Calu3 (cell line): ENCODE data around the gene MADCAM1. TPM values are rescaled to one million over a fixed set of nuclear protein-coding genes. Genes with fewer than 3 reads are reported as not detected.
"Not testable (repeated sequence)": the region's sequence is repeated elsewhere in the genome, so short reads cannot be mapped to it uniquely, and the experiment has no call there.

Experiments
- BruUV-seq: library from RNA; stranded (reverse); fragments of 400-500 nt; replicated peaks from 2 replicates; lab custom pipeline; 2021; lab: Mats Ljungman, UMichigan
- CTCF ChIA-PET: fragments of 300-600 bp; sonication (Branson Sonifier 250); formaldehyde crosslinking; loops from one replicate; lab custom pipeline; 2022; ENCODE audit warnings: antibody characterized with exemption; lab: Charles Lee
- DNase-seq: peaks from one replicate; pipeline ENCODE4 v3.0.0; 2022
- H3K27ac Mint-ChIP-seq: one replicate; pipeline ENCODE4 v1.8.0; 2022; ENCODE audit warnings: mixed read lengths; ENCODE audit not compliant: unreplicated experiment
- H3K27me3 Mint-ChIP-seq: one replicate; pipeline ENCODE4 v1.8.0; 2022; ENCODE audit warnings: mixed read lengths; ENCODE audit not compliant: unreplicated experiment
- H3K36me3 Mint-ChIP-seq: one replicate; pipeline ENCODE4 v1.8.0; 2022; ENCODE audit warnings: mild to moderate bottlenecking, moderate library complexity, mixed read lengths; ENCODE audit not compliant: insufficient read depth, unreplicated experiment
- H3K4me1 Mint-ChIP-seq: one replicate; pipeline ENCODE4 v1.8.0; 2022; ENCODE audit warnings: mild to moderate bottlenecking, low read depth, mixed read lengths; ENCODE audit not compliant: unreplicated experiment
- H3K4me3 Mint-ChIP-seq: one replicate; pipeline ENCODE4 v1.8.0; 2022; ENCODE audit warnings: mild to moderate bottlenecking, low read depth, moderate library complexity, mixed read lengths; ENCODE audit not compliant: unreplicated experiment
- H3K9me3 Mint-ChIP-seq: one replicate; pipeline ENCODE4 v1.8.0; 2022; ENCODE audit warnings: low read depth, mixed read lengths; ENCODE audit not compliant: unreplicated experiment
- intact Hi-C: fragments of 100-400 bp; cut with micrococcal nuclease; formaldehyde crosslinking; loops from one replicate; pipeline ENCODE4 v1.10.0; 2022; ENCODE audit not compliant: unreplicated experiment
- total RNA-seq: library from RNA; stranded (reverse); gene quantifications from 2 replicates; pipeline ENCODE4 v1.2.3, GENCODE V29; 2022
- TF ChIP-seq, protein P1 (sequence below): fragments of 200-600 bp; IDR thresholded peaks from one replicate; pipeline ENCODE4 v1.8.0; 2022; ENCODE audit warnings: antibody characterized with exemption; ENCODE audit not compliant: unreplicated experiment

The MADCAM1 gene
- total RNA-seq, 1 experiment from 2014 or later, result 0.47 TPM

DNA sequence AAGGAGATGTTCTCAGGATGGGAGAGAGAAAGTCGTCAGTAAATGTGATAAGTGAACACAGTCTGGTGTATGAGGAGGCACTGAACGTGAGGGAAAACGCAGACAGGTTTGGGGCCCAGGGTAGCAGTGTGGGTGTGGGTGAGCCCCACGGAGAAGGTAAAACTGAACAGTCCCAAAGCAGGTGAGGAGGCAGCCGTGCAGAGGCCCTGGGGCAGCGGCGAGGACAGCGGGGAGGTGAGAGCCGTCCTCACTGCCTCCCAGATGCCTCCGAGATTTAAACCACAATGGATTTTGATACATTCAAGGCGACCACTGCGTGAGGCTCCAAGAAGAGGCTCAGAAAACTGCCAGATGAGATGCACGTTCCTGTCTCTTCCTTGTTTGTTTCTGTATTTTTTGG is 20.9 kb upstream of the MADCAM1 start:
- CTCF ChIA-PET, result no interaction called here
- no peak overlapping the region for H3K4me3 Mint-ChIP-seq
- TF ChIP-seq, protein P1, sequence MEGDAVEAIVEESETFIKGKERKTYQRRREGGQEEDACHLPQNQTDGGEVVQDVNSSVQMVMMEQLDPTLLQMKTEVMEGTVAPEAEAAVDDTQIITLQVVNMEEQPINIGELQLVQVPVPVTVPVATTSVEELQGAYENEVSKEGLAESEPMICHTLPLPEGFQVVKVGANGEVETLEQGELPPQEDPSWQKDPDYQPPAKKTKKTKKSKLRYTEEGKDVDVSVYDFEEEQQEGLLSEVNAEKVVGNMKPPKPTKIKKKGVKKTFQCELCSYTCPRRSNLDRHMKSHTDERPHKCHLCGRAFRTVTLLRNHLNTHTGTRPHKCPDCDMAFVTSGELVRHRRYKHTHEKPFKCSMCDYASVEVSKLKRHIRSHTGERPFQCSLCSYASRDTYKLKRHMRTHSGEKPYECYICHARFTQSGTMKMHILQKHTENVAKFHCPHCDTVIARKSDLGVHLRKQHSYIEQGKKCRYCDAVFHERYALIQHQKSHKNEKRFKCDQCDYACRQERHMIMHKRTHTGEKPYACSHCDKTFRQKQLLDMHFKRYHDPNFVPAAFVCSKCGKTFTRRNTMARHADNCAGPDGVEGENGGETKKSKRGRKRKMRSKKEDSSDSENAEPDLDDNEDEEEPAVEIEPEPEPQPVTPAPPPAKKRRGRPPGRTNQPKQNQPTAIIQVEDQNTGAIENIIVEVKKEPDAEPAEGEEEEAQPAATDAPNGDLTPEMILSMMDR, result no peak
- no TSS peak for BruUV-seq
- peak overlapping the region; percentile 27 for H3K27ac Mint-ChIP-seq
- intact Hi-C loops, result no loop called here
- no peaks in the 10 kb centered on the region for H3K4me1 Mint-ChIP-seq
- DNase-seq, result no peak
- H3K27me3 Mint-ChIP-seq, result peaks cover 22% of the 10 kb centered on the region
- no peaks in the 10 kb centered on the region for H3K36me3 Mint-ChIP-seq
- peaks cover 3% of the 10 kb centered on the region for H3K9me3 Mint-ChIP-seq

DNA sequence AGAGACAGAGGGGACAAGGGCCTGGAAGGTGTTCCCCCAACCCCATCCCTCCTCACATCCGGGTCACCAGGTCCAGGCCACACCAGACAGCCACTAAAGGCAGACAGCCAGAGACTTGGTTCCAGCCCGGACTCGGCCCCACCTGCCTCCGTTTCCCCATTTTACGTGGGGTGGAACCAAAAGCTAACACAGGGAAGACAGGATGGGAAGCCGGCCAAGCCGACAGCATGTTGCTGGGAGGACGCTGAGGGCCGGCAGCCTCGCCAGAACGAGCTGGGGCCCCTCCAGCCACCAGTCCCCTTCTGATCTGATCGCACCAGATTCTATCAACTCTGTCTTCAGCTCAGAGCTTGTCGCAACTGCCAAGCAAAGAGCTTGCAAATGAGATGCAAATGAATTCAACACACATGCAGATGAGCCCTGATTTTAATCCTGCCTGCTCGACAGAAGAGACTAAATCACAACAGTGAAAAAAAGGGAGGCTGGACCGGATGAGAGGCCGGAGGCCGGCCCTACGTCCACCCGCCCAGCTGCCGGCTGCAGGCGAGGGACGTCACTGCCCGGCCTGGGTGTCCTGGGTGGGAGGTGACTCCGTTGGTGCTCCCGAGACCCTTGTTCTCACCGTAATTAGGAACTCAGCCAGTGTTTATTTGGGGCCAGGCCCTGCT is 17.9 kb upstream of the MADCAM1 start:
- Mint-ChIP-seq H3K9me3 (peaks cover 14% of the 10 kb centered on the region), H3K4me3 (no peak overlapping the region), H3K27me3 (peaks cover 38% of the 10 kb centered on the region), H3K36me3 (peaks cover 5% of the 10 kb centered on the region), H3K27ac (no peak overlapping the region), H3K4me1 (peaks cover 7% of the 10 kb centered on the region)
- no TSS peak for BruUV-seq
- intact Hi-C loops, result no loop called here
- DNase-seq, result no peak
- CTCF ChIA-PET, result no interaction called here
- TF ChIP-seq, protein P1, result no peak

DNA sequence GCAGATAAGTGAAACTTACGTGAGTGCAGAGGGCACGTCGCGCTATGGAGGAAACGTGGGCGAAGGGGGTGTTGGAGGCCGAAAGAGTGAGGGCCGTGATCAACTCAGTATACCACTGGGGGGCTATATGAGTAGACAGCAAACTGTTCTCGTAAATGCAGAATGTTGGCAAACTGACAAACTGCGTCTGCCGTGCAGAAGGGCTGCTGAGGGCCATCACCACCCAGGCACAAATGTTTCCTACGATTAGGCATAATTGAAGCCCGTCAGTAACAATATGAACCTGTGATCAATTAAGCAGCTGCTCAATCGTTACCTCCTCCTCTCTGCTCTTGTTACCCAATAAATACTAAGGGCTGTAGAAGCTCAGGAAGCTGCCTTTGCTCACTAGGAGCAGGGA is 17.3 kb upstream of the MADCAM1 start:
- BruUV-seq, result no TSS peak
- Mint-ChIP-seq H3K4me1 (peaks cover 7% of the 10 kb centered on the region), H3K27ac (no peak overlapping the region), H3K36me3 (peaks cover 5% of the 10 kb centered on the region), H3K9me3 (peaks cover 14% of the 10 kb centered on the region), H3K4me3 (no peak overlapping the region), H3K27me3 (peaks cover 44% of the 10 kb centered on the region)
- TF ChIP-seq, protein P1, result no peak
- DNase-seq, result no peak
- CTCF ChIA-PET, result interaction anchor here (0.6 kb wide), 1 partner anchor 11 kb away, joined by 8 read pairs; no protein-coding TSS in a partner anchor
- intact Hi-C loops, result no loop called here

DNA sequence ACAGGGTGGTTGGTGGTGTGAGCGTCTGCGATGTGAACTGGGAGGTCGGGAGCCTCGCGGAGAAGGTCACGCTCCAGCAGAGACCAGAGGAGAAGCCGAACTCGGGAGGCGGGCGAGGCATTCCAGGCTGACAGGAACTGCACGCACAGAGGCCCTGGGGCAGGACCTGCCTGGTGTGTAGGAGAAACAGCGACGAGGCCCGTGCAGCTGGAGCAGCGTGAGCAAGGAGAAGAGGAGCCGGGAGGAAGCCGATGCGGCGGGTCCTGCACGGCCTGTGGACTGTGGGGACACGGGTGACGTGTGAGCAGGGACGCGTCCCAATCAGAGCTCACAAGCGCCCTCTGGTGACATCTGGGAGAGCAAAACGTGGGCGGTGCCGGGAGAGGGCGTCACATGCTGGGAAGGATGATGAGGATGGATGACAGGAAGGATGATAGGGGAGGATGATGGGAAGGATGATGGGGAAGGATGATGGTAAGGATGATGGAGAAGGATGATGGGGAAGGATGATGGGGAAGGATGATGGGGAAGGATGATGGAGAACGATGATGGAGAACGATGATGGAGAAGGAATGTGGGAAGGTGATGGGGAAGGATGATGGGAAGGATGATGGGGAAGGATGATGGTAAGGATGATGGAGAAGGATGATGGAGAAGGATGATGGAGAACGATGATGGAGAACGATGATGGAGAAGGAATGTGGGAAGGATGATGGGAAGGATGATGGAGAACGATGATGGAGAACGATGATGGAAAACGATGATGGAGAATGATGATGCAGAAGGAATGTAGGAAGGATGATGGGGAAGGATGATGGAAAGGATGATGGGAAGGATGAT is 16.1 kb upstream of the MADCAM1 start:
- CTCF ChIA-PET, result interaction anchor here (0.7 to 0.9 kb wide), 3 partner anchors 18 to 64 kb away, joined by 3 to 6 read pairs (median 3); no protein-coding TSS in a partner anchor
- Mint-ChIP-seq H3K4me1 (peaks cover 7% of the 10 kb centered on the region), H3K4me3 (peak overlapping the region; percentile 28), H3K27ac (peak overlapping the region; percentile 8), H3K36me3 (peaks cover 5% of the 10 kb centered on the region), H3K9me3 (peaks cover 14% of the 10 kb centered on the region), H3K27me3 (peaks cover 50% of the 10 kb centered on the region)
- no TSS peak for BruUV-seq
- TF ChIP-seq, protein P1, result peak; percentile 40
- intact Hi-C loops, result no loop called here
- peak; percentile 71 for DNase-seq

DNA sequence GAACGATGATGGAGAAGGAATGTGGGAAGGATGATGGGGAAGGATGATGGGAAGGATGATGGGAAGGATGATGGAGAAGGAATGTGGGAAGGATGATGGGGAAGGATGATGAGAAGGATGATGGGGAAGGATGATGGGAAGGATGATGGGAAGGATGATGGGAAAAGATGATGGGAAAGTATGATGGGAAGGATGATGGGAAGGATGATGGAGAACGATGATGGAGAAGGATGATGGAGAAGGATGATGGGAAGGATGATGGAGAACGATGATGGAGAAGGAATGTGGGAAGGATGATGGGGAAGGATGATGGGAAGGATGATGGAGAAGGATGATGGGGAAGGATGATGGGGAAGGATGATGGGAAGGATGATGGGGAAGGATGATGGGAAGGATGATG is 15.2 kb upstream of the MADCAM1 start:
- H3K36me3 Mint-ChIP-seq, H3K4me1 Mint-ChIP-seq, DNase-seq, H3K27ac Mint-ChIP-seq, CTCF ChIA-PET, H3K4me3 Mint-ChIP-seq, BruUV-seq, intact Hi-C loops: not testable (repeated sequence)
- H3K27me3 Mint-ChIP-seq, result peaks cover 48% of the 10 kb centered on the region
- H3K9me3 Mint-ChIP-seq, result peaks cover 14% of the 10 kb centered on the region
